Sigmoid colon (tissue), 3 donors: ENCODE data around the gene ELAVL3.

Source experiments
- POLR2A ChIP-seq, 2 donors: fragments of 450-650 bp; IDR thresholded peaks; one replicate each; pipeline ENCODE4 v1.6.1; 2016; ENCODE audit warnings: antibody characterized with exemption in 2 of 2, mild to moderate bottlenecking in 2 of 2, moderate library complexity in 2 of 2
- TF ChIP-seq, protein P1 (sequence below), 4 experiments: fragments of 450-650 bp in 3 of 4; fragments of 200-600 bp in 1 of 4; IDR thresholded peaks; one replicate each; pipeline ENCODE4 v1.5.1; 2016 to 2019; ENCODE audit warnings: antibody characterized with exemption in 4 of 4, mild to moderate bottlenecking in 3 of 4, moderate library complexity in 2 of 4

DNA sequence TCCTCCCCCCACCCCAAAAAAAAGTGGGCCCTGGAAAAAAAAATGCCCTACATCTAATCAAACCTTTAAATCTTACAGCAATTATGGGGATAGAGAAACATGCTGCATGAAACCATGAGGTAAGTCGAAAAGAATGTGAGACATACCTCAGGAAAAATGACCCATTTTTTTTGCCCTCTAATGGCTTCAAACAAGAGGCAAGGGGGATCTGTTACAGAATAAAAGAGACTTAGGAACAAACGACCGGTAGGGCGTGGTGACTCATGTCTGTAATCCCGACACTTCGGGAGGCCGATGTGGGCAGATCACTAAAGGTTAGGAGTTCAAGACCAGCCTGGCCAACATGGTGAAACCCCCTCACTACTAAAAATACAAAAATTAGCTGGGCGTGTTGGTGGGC lies 70.2 kb downstream of the ELAVL3 start:
- TF ChIP-seq, protein P1, sequence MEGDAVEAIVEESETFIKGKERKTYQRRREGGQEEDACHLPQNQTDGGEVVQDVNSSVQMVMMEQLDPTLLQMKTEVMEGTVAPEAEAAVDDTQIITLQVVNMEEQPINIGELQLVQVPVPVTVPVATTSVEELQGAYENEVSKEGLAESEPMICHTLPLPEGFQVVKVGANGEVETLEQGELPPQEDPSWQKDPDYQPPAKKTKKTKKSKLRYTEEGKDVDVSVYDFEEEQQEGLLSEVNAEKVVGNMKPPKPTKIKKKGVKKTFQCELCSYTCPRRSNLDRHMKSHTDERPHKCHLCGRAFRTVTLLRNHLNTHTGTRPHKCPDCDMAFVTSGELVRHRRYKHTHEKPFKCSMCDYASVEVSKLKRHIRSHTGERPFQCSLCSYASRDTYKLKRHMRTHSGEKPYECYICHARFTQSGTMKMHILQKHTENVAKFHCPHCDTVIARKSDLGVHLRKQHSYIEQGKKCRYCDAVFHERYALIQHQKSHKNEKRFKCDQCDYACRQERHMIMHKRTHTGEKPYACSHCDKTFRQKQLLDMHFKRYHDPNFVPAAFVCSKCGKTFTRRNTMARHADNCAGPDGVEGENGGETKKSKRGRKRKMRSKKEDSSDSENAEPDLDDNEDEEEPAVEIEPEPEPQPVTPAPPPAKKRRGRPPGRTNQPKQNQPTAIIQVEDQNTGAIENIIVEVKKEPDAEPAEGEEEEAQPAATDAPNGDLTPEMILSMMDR (IDR thresholded peaks at IDR 0.05): no peak
- TF ChIP-seq POLR2A (IDR thresholded peaks at IDR 0.05): no peak
